NCI-H128 (cell line): ENCODE results near the gene DGCR6L.
"Not testable (repeated sequence)": the region's sequence is repeated elsewhere in the genome, so short reads cannot be mapped to it uniquely, and the experiment has no call there.

Experiments used
- DNase-seq: peaks from one replicate; lab custom pipeline; 2025; ENCODE audit not compliant: unreplicated experiment; lab: John Stamatoyannopoulos, UW

The DGCR6L gene

DNA sequence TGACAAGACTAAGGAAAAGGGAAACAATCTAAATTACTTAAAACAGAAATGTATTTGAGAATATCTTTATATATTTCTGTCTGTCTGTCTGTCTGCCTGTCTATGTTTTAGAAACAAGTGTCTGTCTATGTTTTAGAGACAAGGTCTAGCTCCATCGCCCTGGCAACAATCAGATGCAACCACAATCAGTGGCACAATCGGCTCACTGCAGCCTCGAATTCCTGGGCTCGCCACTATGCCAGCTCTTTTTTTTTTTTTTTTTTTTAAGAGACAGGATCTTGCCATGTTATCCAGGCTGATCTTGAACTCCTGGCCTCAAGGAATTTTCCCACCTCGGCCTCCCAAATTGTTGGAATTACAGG, 8.7 kb upstream of the DGCR6L start:
- DNase-seq = not testable (repeated sequence)

GRCh38 chr22:20325996-20326395, 6.1 kb upstream of the DGCR6L start:
- DNase-seq = not testable (repeated sequence)

GRCh38 chr22:20324139-20324516, 4.3 kb upstream of the DGCR6L start:
- DNase-seq = no peak

DNA sequence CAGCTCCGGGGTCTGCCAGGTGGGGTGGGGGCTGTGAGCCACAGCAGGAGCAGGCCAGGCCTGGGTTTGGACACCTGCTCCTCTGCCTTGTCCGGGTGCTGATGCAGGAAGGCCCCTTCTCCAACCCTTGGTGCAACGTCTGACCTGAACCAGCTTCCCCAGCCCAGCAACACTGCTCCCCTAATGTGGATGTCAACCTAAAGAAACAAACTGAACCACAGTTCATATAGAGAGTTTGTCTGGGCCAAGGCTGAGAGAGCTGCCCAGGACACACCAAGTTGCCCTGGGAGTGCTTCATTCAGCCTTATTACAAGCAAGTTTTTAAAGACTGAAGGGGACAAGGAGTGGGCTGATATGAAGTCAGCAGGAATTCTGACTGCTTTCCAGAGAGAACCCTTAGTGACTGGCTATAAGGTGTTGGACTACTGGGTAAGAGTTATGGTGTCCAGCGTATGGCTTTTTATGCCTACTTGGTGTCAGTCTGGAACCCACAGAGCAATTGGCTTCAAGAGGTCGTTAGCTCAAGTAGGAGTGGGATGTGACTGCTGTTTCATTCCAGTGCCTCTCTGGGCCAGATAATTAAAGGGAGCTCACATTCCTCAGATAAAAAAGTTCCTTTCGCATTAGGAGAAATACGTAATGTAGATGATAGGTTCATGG, 1.8 kb upstream of the DGCR6L start:
- not testable (repeated sequence) for DNase-seq

DNA sequence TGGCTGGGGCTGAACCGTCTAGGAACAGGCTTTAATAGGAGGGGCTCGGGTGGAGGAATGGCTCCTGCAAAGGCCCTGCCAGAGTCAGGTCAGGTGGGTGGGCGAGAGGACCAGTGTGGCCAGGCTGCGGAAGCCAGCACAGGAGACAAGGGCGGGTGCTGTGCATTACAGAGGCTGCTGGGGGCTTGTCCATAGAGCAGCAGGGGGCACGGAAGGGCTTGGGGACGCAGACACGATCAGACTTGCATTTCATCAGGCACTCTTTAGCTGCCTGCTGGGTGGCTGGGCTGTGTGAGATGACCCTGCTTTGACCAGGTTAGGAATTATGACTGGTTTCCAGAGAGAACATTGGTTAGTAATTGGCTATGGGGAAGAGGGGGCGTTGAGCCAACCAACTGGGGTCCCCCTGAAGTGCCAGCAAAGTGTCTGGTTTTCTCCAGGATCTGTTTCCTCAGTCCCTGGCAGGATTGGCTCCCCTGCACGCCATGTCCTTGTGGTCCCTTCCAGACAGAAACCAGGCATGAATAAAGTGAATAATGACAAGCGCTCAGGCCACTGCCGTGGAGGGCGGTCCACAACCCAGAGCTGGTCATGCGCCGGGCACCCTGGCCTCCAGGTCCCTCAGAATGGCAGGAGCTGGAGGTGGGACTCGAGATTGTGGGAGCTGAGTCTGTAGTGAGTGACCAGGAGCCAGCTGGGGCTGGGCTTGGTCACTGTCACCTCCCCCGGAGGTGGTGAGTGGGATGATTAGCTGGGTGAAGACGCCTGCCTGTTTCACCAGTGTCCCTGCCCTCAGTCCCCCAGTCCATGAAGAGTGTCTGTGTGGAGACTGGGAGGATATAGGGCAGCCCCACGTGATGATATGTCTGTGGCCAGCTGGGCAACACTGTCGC, 1.0 kb upstream of the DGCR6L start:
- DNase-seq = not testable (repeated sequence)

- DNase-seq = no peak
Observed at GRCh38 chr22:20319041-20319744, 667 bp downstream of the DGCR6L start.

DNA sequence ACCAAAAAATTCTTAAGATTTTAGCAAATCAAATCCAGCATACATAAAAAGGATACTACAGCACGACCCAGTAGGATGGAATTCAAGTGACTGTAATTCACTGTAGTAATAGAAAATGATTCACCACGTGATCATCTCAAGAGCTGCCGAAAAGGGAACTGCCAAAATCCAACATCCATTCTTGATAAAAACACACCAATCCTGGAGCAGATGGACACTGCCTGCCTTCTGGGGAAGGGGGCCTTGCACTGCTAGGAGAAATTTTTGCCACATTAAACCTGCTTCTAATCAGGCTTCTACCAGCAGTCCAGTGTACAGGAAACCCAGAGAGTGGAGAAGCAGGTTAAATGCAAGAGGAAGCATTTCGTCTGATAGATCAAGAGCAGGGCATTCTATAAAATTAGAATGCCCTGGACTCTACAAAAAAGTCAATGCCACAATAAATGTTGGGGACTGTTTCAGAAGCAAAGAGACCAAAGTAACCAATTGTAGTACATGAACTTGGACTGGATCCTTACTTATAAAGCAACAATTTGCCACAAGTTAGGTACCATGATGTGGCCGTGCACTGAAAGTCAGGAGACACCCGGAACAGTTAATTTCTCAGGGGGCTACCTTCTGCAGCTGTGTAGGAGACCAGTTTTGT, 1.7 kb downstream of the DGCR6L start:
- not testable (repeated sequence) for DNase-seq

DNA sequence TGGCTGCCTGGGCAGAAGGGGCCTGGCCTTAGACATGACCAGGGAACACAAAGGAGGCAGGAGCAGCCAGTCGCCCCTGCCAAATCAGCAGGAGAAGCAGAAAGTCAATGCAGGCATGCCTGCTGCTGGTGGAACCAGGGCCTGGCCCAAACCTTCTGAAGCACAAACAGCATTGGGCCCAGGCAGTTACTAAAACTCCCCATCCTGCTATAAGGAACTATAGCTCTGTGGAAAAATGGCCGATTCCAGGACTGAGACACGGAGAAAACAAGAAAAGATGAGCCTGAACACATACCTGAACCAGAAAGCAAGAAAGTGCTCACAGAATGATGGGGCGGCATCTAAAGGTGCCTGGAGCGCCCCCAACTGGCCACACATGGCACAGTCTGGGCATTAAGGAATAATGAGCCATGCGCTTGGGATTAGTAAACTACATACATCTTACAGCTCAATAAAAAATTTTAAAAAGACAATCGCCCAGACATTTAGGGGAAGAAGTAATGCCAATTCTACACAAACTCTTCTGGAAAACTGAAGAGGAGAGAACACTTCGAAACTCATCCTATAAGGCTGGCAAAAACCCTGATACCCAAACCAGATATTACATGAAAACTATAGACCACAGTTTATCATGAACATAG, 2.3 kb downstream of the DGCR6L start:
- DNase-seq = not testable (repeated sequence)

DNA sequence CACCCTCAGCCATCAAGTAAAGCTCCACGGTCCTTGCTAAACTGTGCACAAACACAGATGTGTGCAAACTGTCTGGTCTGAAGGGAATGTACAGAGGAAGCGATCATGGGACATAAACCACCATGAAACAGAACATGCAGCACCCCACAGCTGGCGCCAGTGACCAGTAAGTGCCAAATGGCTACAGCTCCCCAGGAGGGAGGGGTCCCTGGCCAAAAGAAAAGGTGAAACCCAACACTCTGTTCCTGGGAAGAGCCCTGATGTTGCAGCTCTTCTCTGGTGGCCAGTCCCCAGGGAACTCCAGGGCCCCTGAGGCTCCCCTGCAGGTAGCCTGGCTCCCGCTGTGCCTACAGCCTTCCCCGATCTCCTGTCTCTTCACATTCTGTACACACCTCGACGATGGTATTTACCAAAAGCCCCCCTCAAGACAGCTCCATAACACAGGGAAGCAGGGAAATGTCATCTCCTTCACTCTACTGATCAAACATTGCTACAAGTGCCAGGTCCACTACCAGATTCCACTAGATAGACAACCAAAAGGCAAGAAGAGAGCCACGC, 2.9 kb downstream of the DGCR6L start:
- no peak for DNase-seq

- no peak for DNase-seq
Observed at GRCh38 chr22:20316217-20316843, 3.5 kb downstream of the DGCR6L start.

DNA sequence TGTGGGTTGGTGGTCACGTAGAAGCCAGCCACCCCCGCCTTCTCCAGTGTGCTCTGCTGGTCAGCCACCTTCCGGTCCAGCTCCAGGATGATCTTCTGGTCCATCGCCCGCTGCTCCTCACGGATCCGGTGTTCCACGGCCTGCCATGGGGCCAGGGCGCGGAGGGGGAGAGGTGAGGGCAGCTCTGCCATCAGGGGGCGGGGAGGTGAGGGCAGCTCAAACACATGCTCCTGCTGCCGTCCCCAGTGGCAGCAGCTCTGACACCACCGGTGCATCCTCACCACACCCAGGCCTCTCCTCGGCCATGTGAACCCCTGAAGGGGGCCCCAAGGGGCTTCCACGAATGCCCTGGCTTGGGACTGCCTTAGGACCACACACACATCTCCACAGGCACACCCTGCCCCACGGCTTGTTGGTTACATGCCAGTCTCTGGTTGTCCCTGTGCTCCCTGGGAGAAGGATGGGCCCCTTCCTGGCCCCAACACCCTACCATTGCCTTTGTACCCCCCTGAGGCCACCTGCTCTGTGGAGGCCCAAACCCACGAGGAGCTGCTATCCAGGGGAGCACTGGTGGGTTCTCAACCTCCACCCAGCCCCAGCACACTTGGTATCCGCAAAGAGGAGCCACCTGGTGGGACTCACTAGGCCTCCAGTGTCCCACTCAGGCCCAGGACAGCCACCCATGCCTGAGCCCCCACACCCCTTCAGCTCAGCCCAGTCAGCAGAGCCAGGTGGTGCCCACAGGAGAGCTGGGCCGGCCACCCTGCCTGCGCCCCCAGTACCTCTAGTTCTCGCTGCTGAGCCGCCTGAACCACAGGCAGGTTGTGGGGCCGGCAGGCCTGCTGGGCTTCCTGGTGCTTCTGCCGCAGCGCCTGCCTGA, 4.3 kb downstream of the DGCR6L start:
- no peak for DNase-seq

- not testable (repeated sequence) for DNase-seq
Observed at GRCh38 chr22:20314741-20315336, 5.0 kb downstream of the DGCR6L start.

- DNase-seq = not testable (repeated sequence)
Observed at GRCh38 chr22:20314206-20314605, 5.7 kb downstream of the DGCR6L start.

DNA sequence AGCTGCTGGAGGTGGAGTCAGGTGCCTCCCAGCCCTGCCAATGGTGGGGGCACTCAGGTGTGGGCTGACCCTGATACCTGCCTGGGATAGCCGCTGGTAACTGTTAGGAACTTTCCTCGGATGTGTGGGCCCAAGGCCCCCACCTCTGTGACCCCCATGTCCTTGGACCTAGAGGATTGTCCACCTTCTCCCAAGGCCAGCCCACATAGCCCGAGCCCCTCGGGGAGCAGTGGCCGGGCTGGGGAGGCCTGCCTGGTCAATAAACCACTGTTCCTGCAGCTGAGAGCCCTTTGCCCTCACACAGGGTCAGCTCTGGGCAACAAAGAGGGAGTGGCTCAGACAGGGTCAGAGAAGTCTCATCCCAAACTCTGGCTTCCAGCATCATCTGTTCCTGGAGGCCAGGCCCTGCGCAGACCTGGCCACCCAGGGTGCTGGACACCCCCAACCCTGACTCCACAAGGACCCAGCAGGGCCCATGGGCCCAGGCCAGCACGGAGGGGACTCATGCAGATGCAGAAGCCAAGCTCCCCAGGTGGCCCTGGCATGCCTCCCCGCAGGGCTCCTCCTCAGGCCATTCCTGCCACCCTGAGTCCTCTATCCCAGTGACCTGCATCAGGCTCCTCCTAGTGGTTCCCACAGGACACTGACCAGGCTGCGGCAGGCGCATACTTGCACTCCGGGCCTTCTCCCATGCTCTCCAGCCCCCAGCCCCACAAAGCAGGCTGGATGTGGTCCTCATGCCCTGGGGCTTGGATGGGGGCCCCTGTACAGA, 6.4 kb downstream of the DGCR6L start:
- DNase-seq = not testable (repeated sequence)

DNA sequence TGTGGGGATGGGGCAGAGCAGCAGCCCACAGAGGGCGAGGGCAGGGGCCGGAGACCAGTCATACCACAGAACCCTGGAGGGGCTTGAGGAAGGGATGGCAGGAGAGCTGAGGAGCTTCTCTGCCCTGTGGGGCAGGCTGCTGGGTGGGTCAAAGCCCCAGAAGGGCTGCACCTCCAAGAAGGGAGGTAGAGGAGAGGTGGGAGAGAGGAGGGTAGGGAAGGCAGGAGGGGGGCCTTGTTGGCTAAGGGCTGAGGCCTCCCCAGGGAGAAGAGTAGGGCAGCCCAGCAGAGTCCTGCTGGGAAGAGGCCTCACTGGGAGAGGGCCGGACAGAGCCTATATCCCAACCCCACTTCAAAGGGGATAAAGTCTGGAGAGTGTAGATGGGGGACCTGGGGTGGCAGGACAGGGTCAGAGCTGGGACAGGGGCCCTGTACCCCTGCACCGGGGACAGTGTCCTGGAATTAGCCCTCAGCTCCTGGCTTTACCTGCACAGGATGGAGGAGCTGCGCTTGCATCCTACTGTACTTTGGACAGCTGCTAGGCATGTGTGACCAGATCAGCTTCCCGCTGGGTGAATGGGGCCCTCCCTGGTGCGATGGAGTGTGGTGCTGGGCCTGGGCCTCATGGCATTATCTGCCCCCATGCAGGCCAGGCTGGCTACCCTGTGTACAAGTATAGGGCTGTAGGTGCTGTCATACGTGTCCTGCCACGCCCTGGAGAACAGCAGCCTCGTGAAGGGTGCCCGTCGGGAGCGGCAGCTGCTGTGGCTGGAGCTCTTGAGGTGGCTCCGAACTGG, 7.3 kb downstream of the DGCR6L start:
- no peak for DNase-seq

GRCh38 chr22:20311249-20312062, 8.4 kb downstream of the DGCR6L start:
- not testable (repeated sequence) for DNase-seq
